CD4-positive, alpha-beta T cell treated with Interleukin-6 at 100 ng/mL for 8 hours (primary cell): ENCODE measurements around the gene THRAP3.
A peak's percentile ranks its signal among the peaks of the same experiment; 100 is the strongest.
"Not testable (repeated sequence)": the region's sequence is repeated elsewhere in the genome, so short reads cannot be mapped to it uniquely, and the experiment has no call there.

Source experiments
- DNase-seq: peaks from one replicate; pipeline ENCODE4 v3.0.0-alpha.2; 2020; ENCODE audit warnings: mixed read lengths, low spot score

Gene THRAP3

GRCh38 chr1:36204347-36204909 lies 19.8 kb upstream of the THRAP3 start:
- DNase-seq: no peak

DNA sequence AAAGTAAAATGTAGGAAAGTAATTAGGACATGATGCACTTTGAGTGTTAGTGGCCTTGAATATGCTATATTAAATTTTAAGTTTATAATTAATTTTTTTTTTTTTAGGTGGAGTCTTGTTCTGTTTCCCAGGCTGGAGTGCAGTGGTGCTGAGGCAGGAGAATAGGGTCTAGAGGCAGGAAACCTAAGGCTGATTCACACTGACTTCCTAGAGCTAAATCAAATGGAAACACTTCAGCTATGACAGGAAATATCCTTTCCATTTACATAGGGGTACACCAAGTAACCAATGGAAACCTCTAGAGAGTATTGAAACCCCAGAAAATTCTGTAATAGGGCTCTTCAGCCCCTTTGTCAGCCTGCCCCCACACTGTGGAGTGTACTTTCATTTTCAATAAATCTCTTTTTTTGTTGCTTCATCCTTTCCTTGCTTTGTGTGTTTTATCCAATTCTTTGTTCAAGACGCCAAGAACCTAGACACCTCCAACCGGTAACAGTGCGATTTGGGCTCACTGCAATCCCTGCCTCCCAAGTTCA lies 17.9 kb upstream of the THRAP3 start:
- no peak for DNase-seq

DNA sequence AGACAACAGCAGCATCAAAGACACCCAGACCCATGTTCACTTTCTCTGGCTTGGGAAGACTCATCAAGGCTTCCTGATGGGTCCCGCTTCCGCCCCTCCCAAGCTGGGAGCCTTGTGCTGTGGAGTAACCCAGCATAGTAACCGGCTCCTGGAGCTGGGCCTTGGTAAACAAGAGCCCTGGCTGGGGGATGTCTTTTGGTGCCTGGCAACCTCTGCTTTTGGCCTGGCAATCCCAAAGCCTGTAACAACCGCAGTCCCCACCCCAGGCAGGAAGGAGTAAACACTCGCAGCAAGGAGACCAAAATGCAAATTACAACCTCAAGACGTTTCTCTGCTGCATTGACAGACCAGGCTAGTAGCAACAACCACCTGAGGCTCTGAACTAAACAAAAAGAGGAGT lies 16.9 kb upstream of the THRAP3 start:
- no peak for DNase-seq

GRCh38 chr1:36208978-36209703 lies 15.1 kb upstream of the THRAP3 start:
- no peak for DNase-seq

DNA sequence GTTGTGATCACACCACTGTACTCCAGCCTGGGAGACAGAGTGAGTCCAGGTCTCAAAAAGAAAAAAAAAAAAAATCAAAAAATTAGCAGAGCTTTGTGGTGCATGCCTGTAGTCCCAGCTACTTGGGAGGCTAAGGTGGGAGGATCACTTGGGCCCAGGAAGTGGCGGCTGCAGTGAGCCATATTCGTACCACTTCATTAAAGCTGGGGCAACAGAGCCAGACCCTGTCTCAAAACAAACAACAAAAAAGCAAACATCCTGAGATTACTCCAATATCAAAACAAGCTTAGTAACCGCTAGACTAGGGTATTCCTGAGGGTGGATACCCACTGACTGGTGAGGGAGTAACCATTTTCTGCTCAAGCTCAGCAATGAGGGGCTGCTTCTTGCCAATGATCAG lies 12.9 kb upstream of the THRAP3 start:
- DNase-seq: no peak

GRCh38 chr1:36211841-36212240 lies 12.4 kb upstream of the THRAP3 start:
- no peak for DNase-seq

DNA sequence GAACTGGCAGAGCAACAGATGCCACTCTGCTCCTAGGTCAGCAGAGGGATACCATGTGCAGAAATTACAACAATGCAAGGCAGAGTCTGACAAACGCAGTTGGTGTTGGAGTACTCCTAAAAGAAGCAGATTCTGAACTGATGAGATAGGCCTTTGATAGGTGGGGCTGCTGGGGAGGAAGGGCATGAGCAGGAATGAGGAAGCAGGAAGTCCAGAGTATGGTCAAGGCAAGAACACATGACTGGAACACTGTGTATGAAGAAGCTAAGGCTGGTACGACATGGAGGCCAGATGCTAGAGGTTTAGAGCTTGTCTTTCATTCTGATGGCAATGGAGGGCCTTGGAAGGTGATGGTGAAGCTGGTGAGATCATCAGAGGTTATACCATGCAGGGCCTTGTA lies 11.5 kb upstream of the THRAP3 start:
- DNase-seq: no peak

DNA sequence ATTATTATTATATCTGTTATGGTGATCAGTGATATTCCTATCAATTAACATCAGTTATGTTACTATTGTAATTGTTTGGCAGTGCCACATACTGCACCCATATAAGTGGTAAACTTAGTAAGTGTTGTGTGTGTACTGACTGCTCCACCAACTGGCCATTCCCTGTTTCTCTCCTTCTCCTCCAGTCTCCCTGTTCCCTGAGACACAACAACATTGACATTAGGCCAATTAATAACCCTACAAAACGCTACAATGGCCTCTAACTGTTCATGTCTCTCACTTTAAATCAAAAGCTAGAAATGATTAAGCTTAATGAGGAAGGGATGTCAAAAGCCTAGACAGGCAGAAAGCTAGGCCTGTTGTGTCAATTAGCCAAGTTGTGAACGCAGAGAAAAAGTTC lies 6.6 kb upstream of the THRAP3 start:
- DNase-seq: no peak

- DNase-seq: not testable (repeated sequence)
These were observed 2.3 kb upstream of the THRAP3 start for GRCh38 chr1:36221901-36222300.

- DNase-seq: no peak
These were observed 1.5 kb upstream of the THRAP3 start for GRCh38 chr1:36222481-36223380.

GRCh38 chr1:36223381-36223995 lies 755 bp upstream of the THRAP3 start:
- DNase-seq: peak; percentile 55

DNA sequence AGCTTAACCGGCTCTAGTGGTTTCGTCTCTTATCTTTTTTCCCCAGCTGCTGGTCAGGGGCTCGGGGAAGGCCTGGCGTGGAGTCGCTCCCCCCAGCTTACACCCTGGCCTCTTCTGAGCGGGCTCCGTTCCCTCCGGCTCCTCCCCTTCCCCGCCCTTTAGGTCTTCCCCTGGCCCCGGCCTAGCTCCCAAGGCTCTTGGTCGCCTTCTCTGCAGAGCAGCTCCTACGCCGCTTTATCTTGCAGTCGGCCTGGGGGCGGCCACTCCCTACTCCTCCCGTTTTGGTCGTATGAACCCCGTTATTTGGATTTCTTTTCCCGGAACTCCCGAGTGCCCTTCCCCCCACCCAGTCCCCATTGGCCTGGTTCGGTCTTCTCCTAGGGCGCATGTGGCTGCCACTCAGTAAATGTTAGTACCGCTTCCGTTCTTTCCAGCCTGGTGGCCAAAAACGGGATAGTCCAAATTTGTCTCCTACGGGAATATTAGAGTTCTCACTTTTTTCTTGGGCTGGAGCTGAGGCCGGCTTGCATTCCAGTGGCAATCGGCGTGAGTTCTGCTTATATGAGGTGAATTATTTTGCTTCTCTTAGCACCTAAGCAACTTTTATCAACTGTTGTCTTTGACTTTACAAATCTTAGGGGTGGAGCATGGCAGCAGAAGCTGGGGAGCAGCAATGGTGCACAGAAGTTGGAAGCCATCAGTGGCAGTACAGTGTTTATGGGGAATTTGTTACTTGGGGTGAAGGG lies 467 bp downstream of the THRAP3 start:
- DNase-seq: no peak

DNA sequence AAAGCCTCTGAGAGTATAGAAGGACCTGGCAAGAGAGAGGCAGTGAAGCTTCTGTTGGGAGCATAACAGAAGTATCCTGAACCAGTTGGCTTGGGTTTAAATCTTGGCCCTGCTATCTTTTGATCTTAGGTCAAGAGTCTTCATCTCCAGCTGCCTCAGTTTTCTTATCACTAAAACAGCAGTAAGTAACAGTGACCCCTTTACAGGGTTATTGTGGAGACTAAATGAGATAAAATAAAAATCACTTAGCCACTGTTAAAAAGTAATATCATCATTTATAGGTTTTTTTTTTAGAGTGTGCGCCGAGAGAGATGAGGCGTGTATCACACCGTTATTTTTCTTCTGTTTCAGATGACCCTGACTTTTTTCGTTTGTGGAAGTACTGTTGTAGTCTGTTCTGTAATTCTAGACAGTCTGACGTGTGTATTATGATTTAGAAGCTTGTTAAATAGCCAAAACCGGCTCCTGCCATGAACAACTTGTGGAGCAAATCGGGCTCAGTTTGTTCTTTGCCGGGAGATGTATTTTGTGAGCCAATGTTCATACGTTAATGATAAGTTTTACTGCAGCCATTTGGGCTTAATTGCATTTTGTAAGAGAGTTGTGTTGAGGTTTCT lies 1.1 kb downstream of the THRAP3 start:
- DNase-seq: no peak

DNA sequence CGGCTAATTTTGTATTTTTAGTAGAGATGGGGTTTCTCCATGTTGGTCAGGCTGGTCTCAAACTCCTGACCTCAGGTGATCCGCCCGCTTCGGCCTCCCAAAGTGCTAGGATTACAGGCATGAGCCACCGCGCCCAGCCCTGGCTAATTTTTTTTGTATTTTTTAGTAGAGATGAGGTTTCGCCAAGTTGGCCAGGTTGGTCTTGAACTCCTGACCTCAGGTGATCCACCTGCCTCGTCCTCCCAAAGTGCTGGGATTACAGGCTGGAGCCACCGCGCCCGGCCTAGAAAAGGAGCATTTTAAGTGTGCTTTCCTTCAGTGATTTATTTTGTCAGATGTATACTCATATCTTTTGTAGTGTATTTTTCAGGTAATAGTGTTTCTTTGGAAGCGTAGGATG lies 6.0 kb downstream of the THRAP3 start:
- not testable (repeated sequence) for DNase-seq

DNA sequence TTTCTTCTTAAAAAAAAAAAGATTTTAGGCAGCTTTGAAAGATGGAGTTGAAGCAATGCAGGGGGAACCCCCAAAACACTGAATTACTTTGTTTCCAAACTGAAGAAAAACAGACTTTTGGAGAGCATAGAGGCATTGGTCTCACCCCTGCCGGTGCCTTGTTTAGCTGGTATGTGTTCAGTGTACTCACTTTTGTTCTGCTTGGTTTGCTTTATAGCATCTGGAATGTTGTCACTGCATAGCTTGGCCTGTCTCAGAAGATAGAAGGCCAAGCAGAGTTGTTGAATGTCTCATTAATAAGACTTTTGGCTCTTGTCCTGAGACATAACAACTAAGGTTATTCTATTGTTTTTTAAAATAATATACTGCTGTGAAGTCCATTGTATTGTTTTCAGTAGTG lies 6.9 kb downstream of the THRAP3 start:
- DNase-seq: no peak

DNA sequence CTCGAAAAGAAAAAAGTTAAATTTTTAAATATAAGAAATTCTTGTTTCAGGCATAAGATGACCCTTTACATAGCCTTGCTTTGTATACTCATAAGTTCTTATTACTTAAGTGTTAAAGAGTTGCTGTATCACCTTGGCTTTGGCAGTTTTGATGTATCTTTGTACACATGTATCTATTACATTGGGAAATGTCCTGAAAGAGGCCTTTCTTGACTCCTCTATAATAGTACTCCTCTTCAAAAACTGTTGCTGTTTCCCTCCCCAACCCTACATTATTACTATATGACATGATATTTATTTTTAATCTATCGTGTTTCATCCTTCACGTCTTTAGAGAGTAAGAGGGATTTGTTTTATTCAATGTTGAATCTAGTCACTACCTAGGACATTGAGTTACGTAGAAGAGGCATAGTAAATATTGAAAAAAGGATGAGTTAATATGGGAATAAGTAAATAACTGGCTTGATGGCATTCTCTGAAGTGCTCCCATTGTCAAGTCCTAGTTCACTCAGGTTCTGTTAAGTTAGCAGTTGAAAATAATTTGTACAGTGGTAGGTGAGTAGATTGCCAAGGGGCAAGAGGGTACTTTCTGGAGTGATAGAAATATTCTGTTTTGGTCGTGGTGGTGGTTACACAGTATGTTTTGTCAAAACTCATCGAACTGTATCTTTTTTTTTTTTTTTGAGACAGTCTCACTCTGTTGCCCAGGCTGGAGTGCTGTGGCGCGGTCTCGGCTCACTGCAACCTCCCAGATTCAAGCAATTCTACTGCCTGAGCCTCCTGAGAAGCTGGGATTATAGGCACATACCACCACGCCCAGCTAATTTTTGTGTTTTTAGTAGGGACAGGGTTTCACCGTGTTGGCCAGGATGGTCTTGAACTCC lies 8.2 kb downstream of the THRAP3 start:
- DNase-seq: no peak

- no peak for DNase-seq
These were observed 12.1 kb downstream of the THRAP3 start for GRCh38 chr1:36236302-36236701.

GRCh38 chr1:36238433-36238832 lies 14.2 kb downstream of the THRAP3 start:
- no peak for DNase-seq

DNA sequence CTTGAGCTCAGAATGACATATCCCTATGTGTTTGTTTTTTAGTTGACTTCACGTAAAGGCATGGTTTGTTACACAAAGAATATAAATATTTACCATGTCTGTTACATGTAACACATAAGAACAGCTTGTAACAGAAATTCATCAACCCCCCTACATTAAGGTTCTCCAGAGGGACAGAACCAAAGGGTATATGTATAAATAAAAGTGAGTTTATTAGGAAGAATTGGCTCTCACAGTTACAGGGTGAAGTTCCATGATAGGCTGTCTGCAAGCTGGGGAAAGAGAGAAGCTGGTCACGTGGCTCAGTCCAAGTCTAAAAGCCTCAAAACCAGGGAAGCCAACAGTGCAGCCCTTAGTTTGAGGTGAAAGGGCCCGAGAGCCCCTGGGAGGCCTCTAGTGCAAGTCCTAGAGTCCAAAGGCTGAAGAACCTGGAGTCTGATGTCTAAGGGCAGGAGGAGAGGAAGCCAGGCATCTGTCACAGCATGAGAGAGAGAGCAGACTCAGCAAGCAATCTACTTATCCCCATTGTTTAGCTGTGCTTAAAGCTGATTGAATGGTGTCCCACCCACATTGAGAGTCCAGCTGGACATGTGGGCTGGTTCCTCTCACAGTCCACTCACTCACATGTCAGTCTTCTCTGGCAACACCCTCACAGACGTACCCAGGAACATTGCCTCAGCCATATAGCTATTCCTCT lies 15.8 kb downstream of the THRAP3 start:
- no peak for DNase-seq

GRCh38 chr1:36247538-36247937 lies 23.3 kb downstream of the THRAP3 start:
- no peak for DNase-seq
